Brain pericyte (primary cell): Measurements from ENCODE around the gene NEURL4.
"Not testable (repeated sequence)": the region's sequence is repeated elsewhere in the genome, so short reads cannot be mapped to it uniquely, and the experiment has no call there.

Experiments used
- DNase-seq: peaks from one replicate; pipeline ENCODE4 v3.0.0-alpha.2; 2012; ENCODE audit warnings: low read depth, low spot score

Gene NEURL4

GRCh38 chr17:7328840-7329373 lies at the start of gene NEURL4:
Gene NEURL4 (minus strand): TSS chr17:7329335. CDS start chr17:7329312, 23 bp downstream.
- DNase-seq, result no peak

- no peak for DNase-seq
Observed at GRCh38 chr17:7374353-7374752, 45.2 kb upstream of the NEURL4 start.

- no peak for DNase-seq
Observed at GRCh38 chr17:7370853-7371252, 41.7 kb upstream of the NEURL4 start.

- no peak for DNase-seq
Observed at GRCh38 chr17:7369825-7370224, 40.7 kb upstream of the NEURL4 start.

GRCh38 chr17:7368599-7368994 lies 39.5 kb upstream of the NEURL4 start:
- not testable (repeated sequence) for DNase-seq

- DNase-seq, result no peak
Observed at GRCh38 chr17:7367918-7368598, 38.9 kb upstream of the NEURL4 start.

GRCh38 chr17:7367083-7367482 lies 37.9 kb upstream of the NEURL4 start:
- no peak for DNase-seq

- not testable (repeated sequence) for DNase-seq
Observed at GRCh38 chr17:7365963-7366362, 36.8 kb upstream of the NEURL4 start.

- no peak for DNase-seq
Observed at GRCh38 chr17:7363311-7363710, 34.2 kb upstream of the NEURL4 start.

- DNase-seq, result no peak
Observed at GRCh38 chr17:7361906-7362305, 32.8 kb upstream of the NEURL4 start.

- DNase-seq, result no peak
Observed at GRCh38 chr17:7357381-7357780, 28.2 kb upstream of the NEURL4 start.

GRCh38 chr17:7356756-7357155 lies 27.6 kb upstream of the NEURL4 start:
- no peak for DNase-seq

GRCh38 chr17:7356072-7356549 lies 27.0 kb upstream of the NEURL4 start:
- DNase-seq, result no peak

- DNase-seq, result no peak
Observed at GRCh38 chr17:7355573-7355972, 26.4 kb upstream of the NEURL4 start.

- no peak for DNase-seq
Observed at GRCh38 chr17:7355053-7355452, 25.9 kb upstream of the NEURL4 start, which contains the start of gene TMEM95. Gene TMEM95 (plus strand): TSS chr17:7355156. CDS start chr17:7355205, 49 bp downstream.

- DNase-seq, result no peak
Observed at GRCh38 chr17:7354262-7354843, 25.2 kb upstream of the NEURL4 start.

GRCh38 chr17:7352910-7353635 lies 23.9 kb upstream of the NEURL4 start:
- DNase-seq, result no peak

GRCh38 chr17:7352503-7352889 lies 23.4 kb upstream of the NEURL4 start:
- DNase-seq, result no peak

GRCh38 chr17:7351665-7352502 lies 22.7 kb upstream of the NEURL4 start, which contains the start of gene KCTD11:
Gene KCTD11 (plus strand): TSS chr17:7352162.
- DNase-seq, result no peak

GRCh38 chr17:7348478-7349242 lies 19.5 kb upstream of the NEURL4 start:
- no peak for DNase-seq
